ENCODE measurements around the gene UNC13A. TPM values are rescaled to one million over a fixed set of nuclear protein-coding genes. Genes with fewer than 3 reads are reported as not detected.

UNC13A gene
- total RNA-seq, 1 experiment from 2014 or later, result 22.2 TPM

DNA sequence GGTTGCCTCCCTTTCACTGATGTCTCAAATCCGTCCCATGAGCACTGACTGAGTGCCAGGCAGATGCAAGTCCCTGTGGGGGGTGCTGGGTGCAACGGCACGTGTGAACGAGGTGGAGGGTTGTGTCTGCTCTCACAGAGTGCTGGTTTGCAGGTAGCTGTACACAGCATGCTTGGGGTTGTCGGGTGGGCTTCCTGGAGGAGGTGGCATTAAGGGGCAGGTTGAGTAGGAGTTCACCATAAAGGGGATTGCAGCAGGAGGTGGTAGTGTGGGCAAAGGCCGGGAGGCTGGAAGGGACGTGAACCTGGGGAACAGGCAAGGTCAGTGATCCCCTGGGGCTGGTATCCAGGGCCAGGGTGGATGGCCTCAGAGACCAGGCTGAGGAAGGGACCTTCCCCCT lies 115.5 kb downstream of the UNC13A start:
- no peak overlapping the region for H2BK20ac ChIP-seq (ENCODE audit: low read depth, low read length, poor library complexity, severe bottlenecking)
- H3K4me1 ChIP-seq (ENCODE audit: insufficient read depth, low read length), result no peaks in the 10 kb centered on the region
- no peak overlapping the region for H3K23ac ChIP-seq (ENCODE audit: insufficient read length, low read depth, low read length)
- DNase-seq, result no peak
- Mint-ChIP-seq H3K4me1 (peaks cover 4 to 5% of the 10 kb centered on the region in 2 experiments), H3K4me3 (no peak overlapping the region), H3K27me3 (ENCODE audit: low read depth) (no peaks in the 10 kb centered on the region), H3K27ac (no peak overlapping the region; a peak in 1 of 7 replicates), H3K9me3 (no peaks in the 10 kb centered on the region), H3K36me3 (ENCODE audit: insufficient read depth in 1 of 3, low read depth in 3 of 3) (peaks cover 21 to 37% (median 32%) of the 10 kb centered on the region in 3 experiments; a peak in 6 of 7 replicates)
- no peak overlapping the region for H2AK5ac ChIP-seq (ENCODE audit: insufficient read length, low read length)
- H3K27me3 ChIP-seq (ENCODE audit: insufficient read depth, low read length), result no peaks in the 10 kb centered on the region
- H3K79me2 ChIP-seq (ENCODE audit: insufficient read depth, low read length), result no peaks in the 10 kb centered on the region
- H3K4ac ChIP-seq (ENCODE audit: low read depth, low read length), result no peak overlapping the region
- no peak overlapping the region for H3K9ac ChIP-seq (ENCODE audit: extremely low read depth, insufficient read length, low read length)
- no peak overlapping the region for H3K56ac ChIP-seq (ENCODE audit: insufficient read length, low read depth, low read length)
- WGBS (ENCODE audit: extremely low coverage, insufficient read length, low lambda C conversion rate), result no CpG with 5 or more reads among the region's 7 CpGs
- H2BK12ac ChIP-seq (ENCODE audit: insufficient read length, low read depth, low read length), result no peak overlapping the region
- peaks cover 3% of the 10 kb centered on the region for H3K23me2 ChIP-seq (ENCODE audit: insufficient read length, low read depth, low read length, poor library complexity, severe bottlenecking)
- no peak overlapping the region for H2BK5ac ChIP-seq (ENCODE audit: insufficient read length, low read length)
- H2BK15ac ChIP-seq (ENCODE audit: low read depth, low read length), result no peak overlapping the region
- H2AFZ ChIP-seq (ENCODE audit: low read length), result no peak overlapping the region
- no peaks in the 10 kb centered on the region for H3K9me3 ChIP-seq (ENCODE audit: control insufficient read depth, low read depth, low read length)
- H3K18ac ChIP-seq (ENCODE audit: insufficient read length, low read depth, low read length), result no peak overlapping the region
- no peaks in the 10 kb centered on the region for H4K20me1 ChIP-seq (ENCODE audit: control insufficient read depth, insufficient read depth, insufficient read length)
- no peak overlapping the region; the same call in 1 of the 2 replicates for H3K14ac ChIP-seq (ENCODE audit: insufficient read depth, low read length)
- no peak overlapping the region for H3K27ac ChIP-seq (ENCODE audit: insufficient read length, low read depth, low read length)
- H3K79me1 ChIP-seq (ENCODE audit: insufficient read depth, low read depth, low read length, poor library complexity, severe bottlenecking), result no peaks in the 10 kb centered on the region
- H4K5ac ChIP-seq (ENCODE audit: insufficient read length, low read depth, low read length), result no peak overlapping the region
- no peak overlapping the region for H2BK120ac ChIP-seq (ENCODE audit: low read depth, low read length, poor library complexity, severe bottlenecking)
- H4K8ac ChIP-seq (replicated peaks; ENCODE audit: insufficient read length, low read depth, low read length), result no peak overlapping the region
- no peak overlapping the region for H3K4me2 ChIP-seq (ENCODE audit: insufficient read depth, insufficient read length, low read length)
- H3T11ph ChIP-seq (ENCODE audit: low read length), result no peak overlapping the region
- no peak overlapping the region for H4K91ac ChIP-seq (ENCODE audit: insufficient read length, low read depth, low read length)
- TF ChIP-seq, protein P1, sequence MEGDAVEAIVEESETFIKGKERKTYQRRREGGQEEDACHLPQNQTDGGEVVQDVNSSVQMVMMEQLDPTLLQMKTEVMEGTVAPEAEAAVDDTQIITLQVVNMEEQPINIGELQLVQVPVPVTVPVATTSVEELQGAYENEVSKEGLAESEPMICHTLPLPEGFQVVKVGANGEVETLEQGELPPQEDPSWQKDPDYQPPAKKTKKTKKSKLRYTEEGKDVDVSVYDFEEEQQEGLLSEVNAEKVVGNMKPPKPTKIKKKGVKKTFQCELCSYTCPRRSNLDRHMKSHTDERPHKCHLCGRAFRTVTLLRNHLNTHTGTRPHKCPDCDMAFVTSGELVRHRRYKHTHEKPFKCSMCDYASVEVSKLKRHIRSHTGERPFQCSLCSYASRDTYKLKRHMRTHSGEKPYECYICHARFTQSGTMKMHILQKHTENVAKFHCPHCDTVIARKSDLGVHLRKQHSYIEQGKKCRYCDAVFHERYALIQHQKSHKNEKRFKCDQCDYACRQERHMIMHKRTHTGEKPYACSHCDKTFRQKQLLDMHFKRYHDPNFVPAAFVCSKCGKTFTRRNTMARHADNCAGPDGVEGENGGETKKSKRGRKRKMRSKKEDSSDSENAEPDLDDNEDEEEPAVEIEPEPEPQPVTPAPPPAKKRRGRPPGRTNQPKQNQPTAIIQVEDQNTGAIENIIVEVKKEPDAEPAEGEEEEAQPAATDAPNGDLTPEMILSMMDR (conservative IDR thresholded peaks at IDR 0.05), result no peak

All from H9 (cell line).